Measurements from ENCODE around the gene SKIL.

DNA sequence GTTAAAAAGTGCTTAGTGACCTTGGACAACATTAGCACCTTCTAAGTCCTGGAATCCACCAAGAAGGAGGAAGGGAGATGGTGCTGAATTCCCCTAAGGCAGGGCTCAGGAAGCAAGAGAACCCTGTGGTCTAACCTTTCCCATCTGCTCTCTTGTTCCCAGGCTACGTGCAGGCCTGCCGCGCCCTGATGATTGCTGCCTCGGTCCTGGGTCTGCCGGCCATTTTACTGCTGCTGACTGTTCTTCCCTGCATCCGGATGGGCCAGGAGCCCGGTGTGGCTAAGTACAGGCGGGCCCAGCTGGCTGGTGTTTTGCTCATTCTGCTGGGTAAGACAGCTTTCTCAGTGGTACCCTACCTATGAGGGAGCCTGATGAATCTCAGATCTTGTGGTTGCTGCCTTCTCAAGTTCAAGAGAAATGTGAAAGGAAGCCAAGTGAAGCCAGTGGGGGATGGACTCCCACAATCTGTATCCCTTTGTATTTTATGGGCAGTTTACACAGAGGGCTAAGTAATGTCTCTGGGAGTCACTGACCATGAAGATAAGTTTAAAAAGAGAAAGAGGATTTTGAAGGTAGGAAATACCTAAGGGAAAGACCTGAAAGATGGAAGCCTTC is 65.6 kb downstream of the SKIL start:
- TF ChIP-seq, protein P1, sequence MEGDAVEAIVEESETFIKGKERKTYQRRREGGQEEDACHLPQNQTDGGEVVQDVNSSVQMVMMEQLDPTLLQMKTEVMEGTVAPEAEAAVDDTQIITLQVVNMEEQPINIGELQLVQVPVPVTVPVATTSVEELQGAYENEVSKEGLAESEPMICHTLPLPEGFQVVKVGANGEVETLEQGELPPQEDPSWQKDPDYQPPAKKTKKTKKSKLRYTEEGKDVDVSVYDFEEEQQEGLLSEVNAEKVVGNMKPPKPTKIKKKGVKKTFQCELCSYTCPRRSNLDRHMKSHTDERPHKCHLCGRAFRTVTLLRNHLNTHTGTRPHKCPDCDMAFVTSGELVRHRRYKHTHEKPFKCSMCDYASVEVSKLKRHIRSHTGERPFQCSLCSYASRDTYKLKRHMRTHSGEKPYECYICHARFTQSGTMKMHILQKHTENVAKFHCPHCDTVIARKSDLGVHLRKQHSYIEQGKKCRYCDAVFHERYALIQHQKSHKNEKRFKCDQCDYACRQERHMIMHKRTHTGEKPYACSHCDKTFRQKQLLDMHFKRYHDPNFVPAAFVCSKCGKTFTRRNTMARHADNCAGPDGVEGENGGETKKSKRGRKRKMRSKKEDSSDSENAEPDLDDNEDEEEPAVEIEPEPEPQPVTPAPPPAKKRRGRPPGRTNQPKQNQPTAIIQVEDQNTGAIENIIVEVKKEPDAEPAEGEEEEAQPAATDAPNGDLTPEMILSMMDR (IDR thresholded peaks at IDR 0.05): no peak
- no peak for TF ChIP-seq ZFX (IDR thresholded peaks at IDR 0.05; ENCODE audit: borderline replicate concordance)
